Forelimb muscle (tissue), 1 donor: ENCODE measurements around the gene NEK7. TPM values are rescaled to one million over a fixed set of nuclear protein-coding genes. Genes with fewer than 3 reads are reported as not detected.

Experiments used
- DNase-seq: peaks from one replicate; pipeline ENCODE4 v3.0.0-alpha.2; 2013; ENCODE audit warnings: low read depth
- polyA plus RNA-seq: library from polyadenylated mRNA; unstranded; fragments of 120-200 nt; gene quantifications from one replicate; pipeline ENCODE4 v1.2.1, GENCODE V29; 2013; ENCODE audit not compliant: insufficient read length

The NEK7 gene
- polyA plus RNA-seq, 1 donor: 34.7 TPM

GRCh38 chr1:198255784-198256183 lies 99.0 kb downstream of the NEK7 start:
- no peak for DNase-seq

GRCh38 chr1:198258491-198258890 lies 101.7 kb downstream of the NEK7 start:
- no peak for DNase-seq

GRCh38 chr1:198259333-198260074 lies 102.7 kb downstream of the NEK7 start:
- DNase-seq: no peak

- DNase-seq: no peak
Measured at GRCh38 chr1:198261886-198262285, 105.1 kb downstream of the NEK7 start.

- no peak for DNase-seq
Measured at GRCh38 chr1:198263186-198263585, 106.4 kb downstream of the NEK7 start.

- DNase-seq: no peak
Measured at GRCh38 chr1:198264282-198264681, 107.5 kb downstream of the NEK7 start.

GRCh38 chr1:198265073-198265661 lies 108.4 kb downstream of the NEK7 start:
- DNase-seq: no peak

- no peak for DNase-seq
Measured at GRCh38 chr1:198267056-198267455, 110.3 kb downstream of the NEK7 start.

GRCh38 chr1:198267921-198268320 lies 111.1 kb downstream of the NEK7 start:
- no peak for DNase-seq

- no peak for DNase-seq
Measured at GRCh38 chr1:198268784-198269645, 112.2 kb downstream of the NEK7 start.

GRCh38 chr1:198269646-198269940 lies 112.8 kb downstream of the NEK7 start:
- DNase-seq: no peak

GRCh38 chr1:198270273-198270828 lies 113.6 kb downstream of the NEK7 start:
- no peak for DNase-seq

GRCh38 chr1:198271467-198271866 lies 114.7 kb downstream of the NEK7 start:
- no peak for DNase-seq

- DNase-seq: no peak
Measured at GRCh38 chr1:198272492-198272891, 115.7 kb downstream of the NEK7 start.

GRCh38 chr1:198273748-198274295 lies 117.0 kb downstream of the NEK7 start:
- no peak for DNase-seq

GRCh38 chr1:198275597-198275996 lies 118.8 kb downstream of the NEK7 start:
- DNase-seq: no peak

GRCh38 chr1:198276241-198276640 lies 119.4 kb downstream of the NEK7 start:
- DNase-seq: no peak

- no peak for DNase-seq
Measured at GRCh38 chr1:198278943-198279342, 122.1 kb downstream of the NEK7 start.

- no peak for DNase-seq
Measured at GRCh38 chr1:198280080-198280479, 123.3 kb downstream of the NEK7 start.

GRCh38 chr1:198281911-198282310 lies 125.1 kb downstream of the NEK7 start:
- DNase-seq: no peak

- no peak for DNase-seq
Measured at GRCh38 chr1:198283222-198283621, 126.4 kb downstream of the NEK7 start.

- no peak for DNase-seq
Measured at GRCh38 chr1:198287916-198288315, 131.1 kb downstream of the NEK7 start.
